Urinary bladder (tissue), 4 donors: Measurements from ENCODE around the gene CYTH2. TPM values are rescaled to one million over a fixed set of nuclear protein-coding genes. Genes with fewer than 3 reads are reported as not detected.
"Not testable (repeated sequence)": the region's sequence is repeated elsewhere in the genome, so short reads cannot be mapped to it uniquely, and the experiment has no call there.

Source experiments
- DNase-seq: peaks from one replicate; pipeline ENCODE4 v3.0.0-alpha.2; 2015; ENCODE audit errors: extremely low spot score
- H3K27ac ChIP-seq: one replicate; pipeline ENCODE4 v1.5.1; 2013; ENCODE audit warnings: low read depth, mild to moderate bottlenecking, moderate library complexity
- H3K36me3 ChIP-seq: one replicate; pipeline ENCODE4 v1.6.1; 2013; ENCODE audit warnings: mild to moderate bottlenecking, moderate library complexity; ENCODE audit not compliant: insufficient read depth
- H3K4me1 ChIP-seq: one replicate; pipeline ENCODE4 v1.6.1; 2013; ENCODE audit warnings: mild to moderate bottlenecking, moderate library complexity; ENCODE audit not compliant: insufficient read depth
- H3K4me3 ChIP-seq: one replicate; pipeline ENCODE4 v1.5.1; 2013; ENCODE audit warnings: low read depth, low read length
- WGBS: extraction: QIAGEN DNeasy Blood & Tissue Kit; methylation state at CpG from one replicate; pipeline ENCODE4 v1.1.7; 2013; 5-methylcytosine and 5-hydroxymethylcytosine counted together
- polyA plus RNA-seq: library from polyadenylated mRNA; stranded (reverse); fragments of 200-250 nt; gene quantifications from one replicate; pipeline ENCODE4 v1.2.3, GENCODE V29; 2013
- total RNA-seq: library from RNA; depleted of rRNA; stranded (reverse); fragments of >200 nt; gene quantifications from one replicate; pipeline ENCODE4 v1.2.3, GENCODE V29; 2014
- donor health status: healthy with polysubstance abuse.
- donor health status: healthy.

The CYTH2 gene
- total and polyA plus RNA-seq, 2 donors, result 30.6 to 51.9 TPM

GRCh38 chr19:48476176-48476575 is 7.0 kb downstream of the CYTH2 start:
- Histone ChIP-seq H3K4me1 (no peaks in the 10 kb centered on the region), H3K36me3 (peaks cover 4% of the 10 kb centered on the region), H3K4me3 (no peak overlapping the region), H3K27ac (no peak overlapping the region)
- no peak for DNase-seq
- 90% methylated on average over 9 of the region's 9 CpGs for whole genome bisulfite sequencing

GRCh38 chr19:48477067-48477685 is 8.0 kb downstream of the CYTH2 start:
- 73% methylated on average over 10 of the region's 10 CpGs for WGBS
- DNase-seq, result no peak
- Histone ChIP-seq H3K4me3 (no peak overlapping the region), H3K4me1 (no peaks in the 10 kb centered on the region), H3K36me3 (peaks cover 4% of the 10 kb centered on the region), H3K27ac (no peak overlapping the region)

GRCh38 chr19:48477698-48478338 is 8.6 kb downstream of the CYTH2 start:
- no peaks in the 10 kb centered on the region for H3K4me1 ChIP-seq
- DNase-seq, result no peak
- no peak overlapping the region for H3K4me3 ChIP-seq
- H3K36me3 ChIP-seq, result peaks cover 4% of the 10 kb centered on the region
- 72% methylated on average over 22 of the region's 22 CpGs for WGBS
- no peak overlapping the region for H3K27ac ChIP-seq

- Histone ChIP-seq H3K27ac (no peak overlapping the region), H3K4me1 (no peaks in the 10 kb centered on the region), H3K4me3 (no peak overlapping the region), H3K36me3 (peaks cover 4% of the 10 kb centered on the region)
- 76% methylated on average over 29 of the region's 29 CpGs for WGBS
- no peak for DNase-seq
Measured at GRCh38 chr19:48478339-48479256, 9.4 kb downstream of the CYTH2 start.

- Histone ChIP-seq H3K4me1 (no peaks in the 10 kb centered on the region), H3K27ac (no peak overlapping the region), H3K36me3 (peaks cover 4% of the 10 kb centered on the region), H3K4me3 (no peak overlapping the region)
- no peak for DNase-seq
- 76% methylated on average over 7 of the region's 7 CpGs for WGBS
Measured at GRCh38 chr19:48479686-48480085, 10.5 kb downstream of the CYTH2 start.

GRCh38 chr19:48480183-48480557 is 11.0 kb downstream of the CYTH2 start:
- Histone ChIP-seq H3K36me3 (no peaks in the 10 kb centered on the region), H3K27ac (peak overlapping the region; percentile 65), H3K4me3 (peak overlapping the region; percentile 46), H3K4me1 (no peaks in the 10 kb centered on the region)
- DNase-seq, result no peak
- WGBS, result 8% methylated on average over 32 of the region's 32 CpGs

GRCh38 chr19:48480558-48481500 is 11.7 kb downstream of the CYTH2 start:
- Histone ChIP-seq H3K27ac (peak overlapping the region; percentile 65), H3K4me1 (no peaks in the 10 kb centered on the region), H3K4me3 (peak overlapping the region; percentile 46), H3K36me3 (no peaks in the 10 kb centered on the region)
- WGBS, result 9% methylated on average over 52 of the region's 52 CpGs
- no peak for DNase-seq

GRCh38 chr19:48481846-48482639 is 12.9 kb downstream of the CYTH2 start:
- Histone ChIP-seq H3K27ac (no peak overlapping the region), H3K4me3 (no peak overlapping the region), H3K4me1 (no peaks in the 10 kb centered on the region), H3K36me3 (no peaks in the 10 kb centered on the region)
- no peak for DNase-seq
- 66% methylated on average over 7 of the region's 7 CpGs for WGBS

- no peaks in the 10 kb centered on the region for H3K36me3 ChIP-seq
- peaks cover 2% of the 10 kb centered on the region for H3K4me1 ChIP-seq
- no peak overlapping the region for H3K4me3 ChIP-seq
- no peak overlapping the region for H3K27ac ChIP-seq
- WGBS, result 37% methylated on average over 3 of the region's 3 CpGs
- no peak for DNase-seq
Measured at GRCh38 chr19:48483301-48483700, 14.1 kb downstream of the CYTH2 start.

GRCh38 chr19:48484247-48484893 is 15.2 kb downstream of the CYTH2 start:
- Histone ChIP-seq H3K4me1 (peaks cover 2% of the 10 kb centered on the region), H3K36me3 (no peaks in the 10 kb centered on the region), H3K27ac (no peak overlapping the region), H3K4me3 (no peak overlapping the region)
- 83% methylated on average over 16 of the region's 16 CpGs for WGBS
- DNase-seq, result no peak

GRCh38 chr19:48484931-48485612 is 15.9 kb downstream of the CYTH2 start:
- H3K4me1 ChIP-seq, result peaks cover 2% of the 10 kb centered on the region
- no peak overlapping the region for H3K27ac ChIP-seq
- H3K4me3 ChIP-seq, result no peak overlapping the region
- no peaks in the 10 kb centered on the region for H3K36me3 ChIP-seq
- DNase-seq, result no peak
- WGBS, result 78% methylated on average over 37 of the region's 37 CpGs

- DNase-seq, H3K36me3 ChIP-seq, H3K27ac ChIP-seq, H3K4me1 ChIP-seq, H3K4me3 ChIP-seq: not testable (repeated sequence)
- 85% methylated on average over 10 of the region's 10 CpGs for WGBS
Measured at GRCh38 chr19:48486706-48487105, 17.5 kb downstream of the CYTH2 start.
